ENCODE results near the gene OGFOD2. TPM values are rescaled to one million over a fixed set of nuclear protein-coding genes. Genes with fewer than 3 reads are reported as not detected.

Gene OGFOD2
- total RNA-seq, 2 donors from 2014 or later, result 17.9 to 20.3 TPM

DNA sequence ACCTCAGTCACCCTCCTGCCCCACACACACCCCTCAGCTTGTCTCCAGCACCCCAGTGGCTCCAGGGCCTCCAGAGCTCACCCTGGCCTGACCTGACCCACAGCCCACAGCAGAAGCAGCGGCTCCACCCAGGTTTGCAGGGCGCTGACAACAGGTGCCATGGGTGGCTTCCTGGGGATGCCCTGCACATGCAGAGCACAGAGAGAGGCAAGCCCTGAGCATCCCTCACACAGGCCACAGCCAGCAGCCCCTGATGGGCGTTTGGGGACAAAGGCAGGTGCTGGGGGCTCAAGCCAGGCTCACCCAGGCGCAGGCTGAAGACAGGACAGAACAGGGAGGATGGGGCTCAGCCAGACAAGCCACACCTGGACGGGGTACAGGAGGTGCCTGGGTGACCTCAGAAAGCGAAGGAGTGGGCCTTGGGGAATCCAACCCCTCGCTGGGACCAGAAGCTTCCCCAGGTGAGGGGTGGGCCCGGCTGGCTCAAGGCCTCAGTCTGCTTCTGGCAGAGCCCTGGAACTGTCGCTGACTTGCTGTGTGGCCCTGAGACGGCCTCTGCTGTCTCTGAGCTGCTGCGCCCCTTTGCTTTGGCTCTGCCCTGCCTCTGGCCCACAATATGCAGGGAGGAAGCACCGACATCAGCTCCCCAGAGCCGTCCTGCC, 16.0 kb downstream of the OGFOD2 start:
- H3K4me1 Mint-ChIP-seq, result peaks cover 2% of the 10 kb centered on the region
- ATAC-seq (no peak), DNase-seq (no peak)
- H3K4me3 Mint-ChIP-seq, result no peak overlapping the region
- H3K36me3 Mint-ChIP-seq (ENCODE audit: low read depth), result no peaks in the 10 kb centered on the region
- H3K9me3 ChIP-seq (ENCODE audit: control insufficient read depth, low read length, poor library complexity, severe bottlenecking), result no peaks in the 10 kb centered on the region
- no peaks in the 10 kb centered on the region for H3K27me3 Mint-ChIP-seq
- H3K27ac Mint-ChIP-seq, result no peak overlapping the region

DNA sequence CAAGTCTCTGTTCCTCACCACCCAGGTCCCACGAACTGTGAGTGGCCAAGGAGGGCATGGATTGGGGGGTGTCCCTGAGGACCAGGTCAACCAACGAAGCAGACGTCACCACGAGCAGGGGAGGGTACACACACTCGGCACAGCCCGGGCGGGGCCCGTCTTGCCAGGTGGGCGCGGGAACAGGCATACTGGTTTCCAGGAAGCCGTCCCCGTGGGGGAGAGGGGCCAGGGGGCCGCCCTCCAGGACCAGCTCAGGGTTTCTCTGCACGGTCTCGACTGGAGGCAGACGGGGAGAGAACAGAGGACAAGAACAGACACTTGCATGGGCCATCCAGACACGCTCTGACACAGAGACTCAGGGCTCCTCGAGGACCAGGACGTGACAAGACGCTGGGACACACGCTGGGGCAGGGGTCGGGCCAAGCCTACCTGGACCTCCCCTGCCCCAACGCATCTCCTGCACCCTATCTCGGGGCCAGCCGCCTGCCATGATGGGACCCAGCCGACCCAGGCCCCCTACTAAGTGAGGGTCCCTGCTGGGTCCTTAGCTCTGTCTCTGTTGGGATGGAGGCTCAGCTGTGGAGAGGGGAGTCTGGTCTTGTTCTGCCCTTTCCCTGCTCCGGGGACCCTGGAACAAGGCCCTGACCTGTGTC, 16.7 kb downstream of the OGFOD2 start:
- ATAC-seq, result no peak
- Mint-ChIP-seq H3K4me3 (no peak overlapping the region), H3K36me3 (ENCODE audit: low read depth) (no peaks in the 10 kb centered on the region), H3K27ac (no peak overlapping the region), H3K4me1 (peaks cover 2% of the 10 kb centered on the region), H3K27me3 (no peaks in the 10 kb centered on the region)
- DNase-seq, result no peak
- no peaks in the 10 kb centered on the region for H3K9me3 ChIP-seq (ENCODE audit: control insufficient read depth, low read length, poor library complexity, severe bottlenecking)

DNA sequence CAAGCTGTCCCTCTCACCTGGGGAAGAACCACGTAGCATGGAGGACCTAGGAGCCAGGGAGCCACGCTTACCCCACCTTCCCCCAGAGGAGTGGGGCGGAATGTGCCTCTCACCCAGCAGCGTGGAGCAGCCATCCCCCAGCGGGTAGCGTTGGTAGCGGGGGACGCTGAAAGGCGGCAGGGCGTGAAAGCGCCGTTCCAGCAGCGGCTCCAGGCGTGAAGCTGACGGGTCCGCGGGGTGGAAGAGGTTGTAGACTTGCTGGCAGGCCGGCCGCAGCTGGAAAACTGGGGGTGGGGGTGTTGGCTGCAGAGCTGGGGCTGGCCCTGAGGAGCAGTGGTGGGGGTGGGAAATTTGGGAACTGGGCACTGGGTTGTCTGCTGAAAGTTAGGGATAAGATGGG, 17.3 kb downstream of the OGFOD2 start:
- Mint-ChIP-seq H3K36me3 (ENCODE audit: low read depth) (no peaks in the 10 kb centered on the region), H3K4me3 (no peak overlapping the region), H3K27ac (no peak overlapping the region), H3K27me3 (no peaks in the 10 kb centered on the region), H3K4me1 (peaks cover 2% of the 10 kb centered on the region)
- no peaks in the 10 kb centered on the region for H3K9me3 ChIP-seq (ENCODE audit: control insufficient read depth, low read length, poor library complexity, severe bottlenecking)
- ATAC-seq, result no peak
- DNase-seq, result no peak

- ATAC-seq, result no peak
- no peak overlapping the region for H3K4me3 Mint-ChIP-seq
- H3K36me3 Mint-ChIP-seq (ENCODE audit: low read depth), result no peaks in the 10 kb centered on the region
- H3K9me3 ChIP-seq (ENCODE audit: control insufficient read depth, low read length, poor library complexity, severe bottlenecking), result no peaks in the 10 kb centered on the region
- peak in 1 of 3 donors; percentile 7 for DNase-seq
- H3K27me3 Mint-ChIP-seq, result no peaks in the 10 kb centered on the region
- H3K4me1 Mint-ChIP-seq, result no peaks in the 10 kb centered on the region
- H3K27ac Mint-ChIP-seq, result peak overlapping the region; percentile 66
Observed at GRCh38 chr12:122994140-122994675, 19.2 kb downstream of the OGFOD2 start.

DNA sequence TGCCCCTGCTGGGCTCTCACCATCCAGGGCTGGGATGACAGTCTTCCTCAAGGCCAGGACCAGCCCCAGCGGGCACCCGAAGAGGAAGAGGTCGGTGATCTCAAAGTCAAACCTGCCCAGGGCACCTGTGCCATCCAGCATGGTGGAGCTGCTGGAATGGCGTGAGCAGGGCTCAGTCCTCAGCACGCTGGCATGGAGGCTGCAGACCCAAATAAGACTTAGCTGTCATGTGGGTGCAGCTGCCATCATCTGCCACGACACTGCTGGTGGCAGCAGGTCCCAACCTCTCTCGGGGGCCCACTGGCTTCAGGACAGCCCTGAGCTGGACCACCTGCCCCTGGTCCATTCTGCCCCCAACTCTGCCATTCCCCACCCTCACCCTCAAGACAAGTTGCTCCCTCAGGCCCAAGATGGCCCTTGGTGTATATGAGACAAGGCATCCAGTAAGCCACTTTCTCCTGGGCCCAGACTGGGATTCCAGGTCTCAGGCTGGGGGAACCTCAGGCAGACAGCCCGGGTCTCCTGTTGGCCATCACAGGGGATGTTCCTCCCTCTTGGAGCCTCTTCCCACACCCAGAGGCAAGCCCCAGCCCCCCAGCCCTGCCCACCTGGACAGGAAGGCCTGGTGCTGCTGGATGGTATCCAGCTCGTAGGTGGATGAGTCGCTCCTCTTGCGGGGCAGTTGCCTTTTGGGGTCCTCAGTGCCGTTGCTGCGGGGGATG, 19.9 kb downstream of the OGFOD2 start:
- H3K36me3 Mint-ChIP-seq (ENCODE audit: low read depth), result no peaks in the 10 kb centered on the region
- H3K4me1 Mint-ChIP-seq, result no peaks in the 10 kb centered on the region
- H3K9me3 ChIP-seq (ENCODE audit: control insufficient read depth, low read length, poor library complexity, severe bottlenecking), result no peaks in the 10 kb centered on the region
- H3K27ac Mint-ChIP-seq, result no peak overlapping the region
- no peak for ATAC-seq
- no peaks in the 10 kb centered on the region for H3K27me3 Mint-ChIP-seq
- no peak overlapping the region for H3K4me3 Mint-ChIP-seq
- no peak for DNase-seq

DNA sequence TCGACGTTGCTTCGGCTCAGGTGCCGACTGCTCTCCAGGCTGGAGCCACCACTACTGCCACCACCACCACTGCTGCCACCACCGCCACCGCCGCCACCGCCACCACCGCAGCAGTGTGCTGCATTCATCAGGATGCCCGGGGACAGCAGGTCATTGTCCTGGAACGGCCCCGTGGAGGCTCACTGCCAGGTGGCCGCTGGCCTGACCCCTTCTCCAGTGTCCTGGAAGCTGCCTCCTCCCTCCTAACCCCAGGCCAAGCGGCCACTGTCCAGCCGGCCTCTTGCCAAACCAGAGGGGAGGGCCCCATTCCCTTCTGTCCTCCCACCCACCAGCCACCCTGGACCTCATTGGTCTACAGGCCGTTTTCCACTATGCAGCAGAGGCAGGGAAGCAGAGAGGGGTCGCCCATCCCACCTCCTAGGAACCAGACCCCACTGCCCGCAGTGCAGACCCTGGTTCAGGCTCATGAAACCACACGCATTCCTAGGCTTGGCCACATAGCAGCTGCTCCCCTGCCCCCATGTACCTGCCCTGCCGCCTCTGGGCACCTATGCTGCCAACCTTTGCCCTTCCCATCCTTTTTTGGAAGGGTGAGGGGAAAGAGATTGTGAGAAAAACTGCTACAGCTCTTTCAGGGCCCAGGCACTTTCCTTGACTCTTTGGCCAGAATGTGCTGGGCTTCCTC, 20.6 kb downstream of the OGFOD2 start:
- Mint-ChIP-seq H3K4me1 (no peaks in the 10 kb centered on the region), H3K36me3 (ENCODE audit: low read depth) (no peaks in the 10 kb centered on the region), H3K27ac (no peak overlapping the region), H3K4me3 (no peak overlapping the region), H3K27me3 (no peaks in the 10 kb centered on the region)
- no peaks in the 10 kb centered on the region for H3K9me3 ChIP-seq (ENCODE audit: control insufficient read depth, low read length, poor library complexity, severe bottlenecking)
- ATAC-seq, result no peak
- DNase-seq, result no peak

DNA sequence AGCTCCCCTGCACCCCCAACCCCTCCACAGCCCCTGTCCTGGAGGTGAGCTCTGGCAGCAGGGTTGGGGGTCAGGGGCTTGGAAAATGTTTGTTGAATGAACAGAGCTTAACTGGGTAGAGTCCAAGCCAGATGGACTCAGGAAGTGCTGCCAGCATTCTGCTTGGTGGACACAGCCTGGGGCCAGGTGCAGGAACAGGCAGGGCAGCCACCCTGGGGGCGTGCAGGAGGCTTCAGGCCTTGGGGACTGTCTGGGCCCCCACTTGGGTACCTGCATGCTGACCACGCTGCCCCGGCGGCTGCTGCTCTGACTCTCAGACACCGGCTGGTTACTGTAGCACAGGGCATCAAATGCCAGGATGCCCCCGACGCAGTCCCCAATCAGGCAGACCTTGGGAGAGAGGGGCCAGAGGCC, 21.2 kb downstream of the OGFOD2 start:
- no peak for DNase-seq
- no peaks in the 10 kb centered on the region for H3K36me3 Mint-ChIP-seq (ENCODE audit: low read depth)
- H3K4me1 Mint-ChIP-seq, result no peaks in the 10 kb centered on the region
- no peak overlapping the region for H3K4me3 Mint-ChIP-seq
- H3K27me3 Mint-ChIP-seq, result no peaks in the 10 kb centered on the region
- ATAC-seq, result no peak
- H3K27ac Mint-ChIP-seq, result no peak overlapping the region
- H3K9me3 ChIP-seq (ENCODE audit: control insufficient read depth, low read length, poor library complexity, severe bottlenecking), result no peaks in the 10 kb centered on the region

- ATAC-seq (no peak), DNase-seq (no peak)
- Mint-ChIP-seq H3K4me1 (no peaks in the 10 kb centered on the region), H3K4me3 (no peak overlapping the region), H3K27ac (no peak overlapping the region), H3K27me3 (no peaks in the 10 kb centered on the region), H3K36me3 (ENCODE audit: low read depth) (no peaks in the 10 kb centered on the region)
- H3K9me3 ChIP-seq (ENCODE audit: control insufficient read depth, low read length, poor library complexity, severe bottlenecking), result no peaks in the 10 kb centered on the region
Observed at GRCh38 chr12:122996621-122997342, 21.7 kb downstream of the OGFOD2 start.

DNA sequence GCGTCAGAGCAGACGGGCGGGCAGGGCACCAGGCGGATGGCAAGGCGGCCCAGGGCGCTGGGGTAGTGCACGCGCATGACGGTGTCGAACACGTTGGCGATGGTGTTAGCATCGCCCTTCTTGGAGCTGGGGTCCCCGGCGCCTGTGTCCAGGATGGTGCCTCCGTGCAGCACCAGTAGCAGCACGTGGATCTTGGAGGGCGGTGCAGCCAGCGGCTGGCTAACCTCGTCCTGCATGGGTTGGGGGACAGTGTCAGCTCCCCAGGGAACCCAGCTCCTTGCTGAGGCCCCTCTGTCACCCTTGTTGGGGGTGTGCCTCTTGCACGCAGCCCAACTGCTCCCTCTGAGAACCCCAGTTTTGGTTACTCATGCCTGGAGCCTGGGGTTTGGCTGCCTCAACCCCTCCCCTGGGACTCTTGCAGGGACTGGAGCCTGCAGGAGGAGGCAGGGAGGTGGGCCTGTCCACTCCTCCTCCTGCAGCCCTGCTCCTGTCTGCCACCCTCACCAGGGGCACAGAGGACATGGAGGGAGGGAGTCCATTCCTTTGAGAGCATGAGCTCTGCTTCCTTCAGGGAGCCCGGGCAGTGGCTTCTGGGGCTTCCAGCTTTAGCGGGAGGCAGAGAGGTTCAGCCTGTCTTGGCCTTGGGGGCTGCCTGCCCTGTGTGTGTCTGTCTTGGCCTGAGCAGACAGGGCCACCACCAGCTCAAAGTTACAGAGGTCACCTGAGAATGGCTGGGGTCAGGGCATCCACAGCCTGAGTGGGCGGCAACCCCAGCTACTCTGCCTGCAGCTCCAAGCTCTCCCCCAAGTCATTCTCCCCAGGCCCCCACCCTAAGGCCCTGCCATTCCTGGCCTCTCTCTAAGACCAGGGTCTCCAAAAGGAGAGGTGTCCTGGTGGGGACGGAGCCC, 22.6 kb downstream of the OGFOD2 start:
- H3K9me3 ChIP-seq (ENCODE audit: control insufficient read depth, low read length, poor library complexity, severe bottlenecking), result no peaks in the 10 kb centered on the region
- Mint-ChIP-seq H3K36me3 (ENCODE audit: low read depth) (no peaks in the 10 kb centered on the region), H3K4me1 (no peaks in the 10 kb centered on the region), H3K27ac (no peak overlapping the region), H3K4me3 (no peak overlapping the region), H3K27me3 (no peaks in the 10 kb centered on the region)
- no peak for DNase-seq
- no peak for ATAC-seq

- Mint-ChIP-seq H3K36me3 (ENCODE audit: low read depth) (no peaks in the 10 kb centered on the region), H3K27ac (no peak overlapping the region), H3K4me3 (no peak overlapping the region), H3K4me1 (no peaks in the 10 kb centered on the region), H3K27me3 (no peaks in the 10 kb centered on the region)
- ATAC-seq (no peak), DNase-seq (no peak)
- H3K9me3 ChIP-seq (ENCODE audit: control insufficient read depth, low read length, poor library complexity, severe bottlenecking), result no peaks in the 10 kb centered on the region
Observed at GRCh38 chr12:122998316-122998715, 23.3 kb downstream of the OGFOD2 start.

- ATAC-seq (no peak), DNase-seq (no peak)
- H3K4me3 Mint-ChIP-seq, result no peak overlapping the region
- H3K9me3 ChIP-seq (ENCODE audit: control insufficient read depth, low read length, poor library complexity, severe bottlenecking), result no peaks in the 10 kb centered on the region
- peaks cover under 1% of the 10 kb centered on the region for H3K36me3 Mint-ChIP-seq (ENCODE audit: low read depth)
- H3K4me1 Mint-ChIP-seq, result no peaks in the 10 kb centered on the region
- no peaks in the 10 kb centered on the region for H3K27me3 Mint-ChIP-seq
- H3K27ac Mint-ChIP-seq, result peak overlapping the region; percentile 16
Observed at GRCh38 chr12:122999196-122999946, 24.3 kb downstream of the OGFOD2 start.
